ENCODE results near the gene MBD4. TPM values are rescaled to one million over a fixed set of nuclear protein-coding genes. Genes with fewer than 3 reads are reported as not detected.

The MBD4 gene
- total and polyA plus RNA-seq, 2 donors (not counting 1 experiment from before 2014, with no cell fraction given), result 95.7 to 140 TPM

GRCh38 chr3:129432671-129433070, 7.1 kb downstream of the MBD4 start:
- Histone ChIP-seq H3K9ac (ENCODE audit: low read length) (no peak overlapping the region), H3K4me3 (ENCODE audit: control extremely low read depth in 1 of 5, extremely low read depth in 1 of 5, insufficient read depth in 1 of 5, low read depth in 2 of 5, low read length in 4 of 5) (no peak overlapping the region), H3K36me3 (replicated peaks in 1 of 2; ENCODE audit: control extremely low read depth in 1 of 2, control insufficient read depth in 1 of 2, extremely low read depth in 1 of 2, insufficient read depth in 2 of 2, low read length in 1 of 2) (peaks cover 25 to 63% of the 10 kb centered on the region in 2 experiments), H3K4me2 (replicated peaks; ENCODE audit: low read depth, low read length, poor library complexity, severe bottlenecking) (no peak overlapping the region), H2AFZ (ENCODE audit: insufficient read depth, low read depth, low read length, poor library complexity, severe bottlenecking) (no peak overlapping the region), H3K79me2 (ENCODE audit: control insufficient read depth, insufficient read depth, low read length) (peaks cover 66% of the 10 kb centered on the region), H3K9me3 (ENCODE audit: control extremely low read depth in 1 of 3, control insufficient read depth in 2 of 3, insufficient read depth in 1 of 3, low read length in 2 of 3) (no peaks in the 10 kb centered on the region), H3K27me3 (replicated peaks in 1 of 4; ENCODE audit: control extremely low read depth in 1 of 4, control insufficient read depth in 3 of 4, insufficient read depth in 4 of 4, low read length in 3 of 4) (no peaks in the 10 kb centered on the region), H4K20me1 (ENCODE audit: control insufficient read depth, insufficient read depth, low read length, poor library complexity, severe bottlenecking) (no peaks in the 10 kb centered on the region), H3K27ac (ENCODE audit: low read length in 2 of 2) (peak overlapping the region in 1 of 2 donors; percentile 88), H3K4me1 (ENCODE audit: control insufficient read depth in 2 of 2, insufficient read depth in 2 of 2, low read length in 2 of 2) (peaks cover 66 to 72% of the 10 kb centered on the region in 2 donors)
- Mint-ChIP-seq H3K4me1 (peaks cover 77% of the 10 kb centered on the region), H3K9me3 (ENCODE audit: insufficient read depth) (no peaks in the 10 kb centered on the region), H3K4me3 (no peak overlapping the region), H3K27me3 (no peaks in the 10 kb centered on the region), H3K27ac (no peak overlapping the region)
- ATAC-seq (ENCODE audit: low read depth) (no peak), DNase-seq (no peak)
- TF ChIP-seq EZH2 (IDR thresholded peaks at IDR 0.05; ENCODE audit: borderline replicate concordance, insufficient read depth, low read depth, low read length, poor library complexity, severe bottlenecking), result no peak
- no peak for TF ChIP-seq CTCF (IDR thresholded peaks at IDR 0.05)
- intact Hi-C loops (cut with micrococcal nuclease), result no loop called here
- POLR2A ChIA-PET, result interaction anchor here (0.5 kb wide), 1 partner anchor 156 kb away, joined by 6 read pairs; no protein-coding TSS in a partner anchor
- CTCF ChIA-PET, result no interaction called here

GRCh38 chr3:129432036-129432435, 7.7 kb downstream of the MBD4 start:
- peaks cover 64 to 73% of the 10 kb centered on the region in 2 donors for H3K4me1 ChIP-seq (ENCODE audit: control insufficient read depth in 2 of 2, insufficient read depth in 2 of 2, low read length in 2 of 2)
- peak overlapping the region in 1 of 2 donors; percentile 16 for H3K27ac ChIP-seq (ENCODE audit: low read length in 2 of 2)
- POLR2A ChIA-PET, result no interaction called here
- TF ChIP-seq EZH2 (IDR thresholded peaks at IDR 0.05; ENCODE audit: borderline replicate concordance, insufficient read depth, low read depth, low read length, poor library complexity, severe bottlenecking) (no peak), CTCF (IDR thresholded peaks at IDR 0.05) (no peak)
- CTCF ChIA-PET, result no interaction called here
- Mint-ChIP-seq H3K4me3 (no peak overlapping the region), H3K9me3 (ENCODE audit: insufficient read depth) (no peaks in the 10 kb centered on the region), H3K27ac (peak overlapping the region; percentile 46), H3K4me1 (peaks cover 78% of the 10 kb centered on the region), H3K27me3 (no peaks in the 10 kb centered on the region)
- ATAC-seq (ENCODE audit: low read depth) (no peak), DNase-seq (no peak)
- no peaks in the 10 kb centered on the region for H3K27me3 ChIP-seq (replicated peaks in 1 of 4; ENCODE audit: control extremely low read depth in 1 of 4, control insufficient read depth in 3 of 4, insufficient read depth in 4 of 4, low read length in 3 of 4)
- no peaks in the 10 kb centered on the region for H3K9me3 ChIP-seq (ENCODE audit: control extremely low read depth in 1 of 3, control insufficient read depth in 2 of 3, insufficient read depth in 1 of 3, low read length in 2 of 3)
- no peaks in the 10 kb centered on the region for H4K20me1 ChIP-seq (ENCODE audit: control insufficient read depth, insufficient read depth, low read length, poor library complexity, severe bottlenecking)
- H3K9ac ChIP-seq (ENCODE audit: low read length), result no peak overlapping the region
- intact Hi-C loops (cut with micrococcal nuclease), result no loop called here
- H3K4me2 ChIP-seq (replicated peaks; ENCODE audit: low read depth, low read length, poor library complexity, severe bottlenecking), result no peak overlapping the region
- H2AFZ ChIP-seq (ENCODE audit: insufficient read depth, low read depth, low read length, poor library complexity, severe bottlenecking), result no peak overlapping the region
- H3K79me2 ChIP-seq (ENCODE audit: control insufficient read depth, insufficient read depth, low read length), result peaks cover 66% of the 10 kb centered on the region
- H3K4me3 ChIP-seq (ENCODE audit: control extremely low read depth in 1 of 5, extremely low read depth in 1 of 5, insufficient read depth in 1 of 5, low read depth in 2 of 5, low read length in 4 of 5), result no peak overlapping the region
- peaks cover 25 to 57% of the 10 kb centered on the region in 2 experiments for H3K36me3 ChIP-seq (replicated peaks in 1 of 2; ENCODE audit: control extremely low read depth in 1 of 2, control insufficient read depth in 1 of 2, extremely low read depth in 1 of 2, insufficient read depth in 2 of 2, low read length in 1 of 2)
- WGBS (ENCODE audit: insufficient coverage), result 80% methylated on average over 2 of the region's 7 CpGs
